Spinal cord (tissue), 10 donors: ENCODE results near the gene MGMT. TPM values are rescaled to one million over a fixed set of nuclear protein-coding genes. Genes with fewer than 3 reads are reported as not detected.

Experiments used
- DNase-seq, 6 donors: peaks; one replicate each; pipeline versions ENCODE4 v3.0.0 to v3.0.0-alpha.2; 2013 to 2015; ENCODE audit warnings: low spot score in 6 of 6, low read depth in 4 of 6
- H3K27ac ChIP-seq: one replicate; pipeline ENCODE4 v1.5.1; 2013; ENCODE audit warnings: low read depth, low read length, control low read depth
- H3K27me3 ChIP-seq: one replicate; pipeline ENCODE4 v1.6.1; 2013; ENCODE audit warnings: low read length; ENCODE audit not compliant: control insufficient read depth, insufficient read depth
- H3K36me3 ChIP-seq: one replicate; pipeline ENCODE4 v1.6.1; 2013; ENCODE audit warnings: low read length; ENCODE audit not compliant: control insufficient read depth, insufficient read depth
- H3K4me1 ChIP-seq: one replicate; pipeline ENCODE4 v1.6.1; 2013; ENCODE audit warnings: low read length; ENCODE audit not compliant: control insufficient read depth, insufficient read depth
- H3K4me3 ChIP-seq: one replicate; pipeline ENCODE4 v1.5.1; 2013; ENCODE audit warnings: low read depth, low read length, control low read depth
- H3K9me3 ChIP-seq: one replicate; pipeline ENCODE4 v1.6.1; 2013; ENCODE audit warnings: low read length; ENCODE audit not compliant: control insufficient read depth, insufficient read depth
- WGBS: methylation state at CpG from one replicate; pipeline ENCODE4 v1.1.5; 2013; ENCODE audit warnings: missing lambda C conversion rate; ENCODE audit not compliant: insufficient coverage; 5-methylcytosine and 5-hydroxymethylcytosine counted together
- polyA plus RNA-seq, 2 donors: library from polyadenylated mRNA; unstranded; fragments of 120-200 nt; gene quantifications; one replicate each; pipeline ENCODE4 v1.2.1, GENCODE V29; 2013; ENCODE audit not compliant: insufficient read length in 2 of 2
- total RNA-seq, 2 donors: library from RNA; depleted of rRNA in 1 of 2; stranded (reverse); fragments of 120-200 nt in 1 of 2; fragments of >200 nt in 1 of 2; gene quantifications; one replicate each; pipeline versions ENCODE4 v1.2.3 to v1.2.4, GENCODE V29; 2013 to 2014
- donor health status: healthy.

Gene MGMT
- total and polyA plus RNA-seq, 4 donors: 10.4 to 31.9 (median 13.7) TPM

GRCh38 chr10:129544205-129545202 is 77.5 kb downstream of the MGMT start:
- Histone ChIP-seq H3K27ac (no peak overlapping the region), H3K9me3 (no peaks in the 10 kb centered on the region), H3K36me3 (no peaks in the 10 kb centered on the region)

DNA sequence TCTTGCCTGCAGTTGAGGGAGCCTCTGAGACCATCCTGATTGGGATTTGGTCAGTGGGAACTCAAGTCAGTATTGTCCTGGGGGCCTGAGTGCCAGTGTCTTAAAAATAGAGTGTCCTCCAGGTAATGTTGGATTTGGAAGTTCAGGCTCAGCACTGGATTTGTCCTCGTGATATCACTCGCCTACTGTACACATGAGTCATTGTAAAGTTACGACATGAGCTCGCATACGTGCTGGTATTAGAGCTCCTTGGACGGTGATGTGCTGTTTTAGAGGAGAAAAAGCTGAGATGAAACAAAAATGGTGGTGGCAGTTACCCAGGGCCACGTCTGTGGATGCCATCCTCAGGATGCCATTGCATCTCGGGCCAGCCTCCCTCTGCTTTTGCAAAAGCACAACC is 78.2 kb downstream of the MGMT start:
- Histone ChIP-seq H3K4me1 (peaks cover 11% of the 10 kb centered on the region), H3K27ac (no peak overlapping the region), H3K4me3 (no peak overlapping the region), H3K27me3 (no peaks in the 10 kb centered on the region), H3K9me3 (no peaks in the 10 kb centered on the region), H3K36me3 (no peaks in the 10 kb centered on the region)
- no peak for DNase-seq
- 93% methylated on average over 5 of the region's 8 CpGs for WGBS

More at GRCh38 chr10:129544205-129545202, 77.5 kb downstream of the MGMT start:
- DNase-seq: no peak
- Histone ChIP-seq H3K4me3 (no peak overlapping the region), H3K4me1 (peaks cover 11% of the 10 kb centered on the region), H3K27me3 (no peaks in the 10 kb centered on the region)
- 93% methylated on average over 21 of the region's 23 CpGs for WGBS

DNA sequence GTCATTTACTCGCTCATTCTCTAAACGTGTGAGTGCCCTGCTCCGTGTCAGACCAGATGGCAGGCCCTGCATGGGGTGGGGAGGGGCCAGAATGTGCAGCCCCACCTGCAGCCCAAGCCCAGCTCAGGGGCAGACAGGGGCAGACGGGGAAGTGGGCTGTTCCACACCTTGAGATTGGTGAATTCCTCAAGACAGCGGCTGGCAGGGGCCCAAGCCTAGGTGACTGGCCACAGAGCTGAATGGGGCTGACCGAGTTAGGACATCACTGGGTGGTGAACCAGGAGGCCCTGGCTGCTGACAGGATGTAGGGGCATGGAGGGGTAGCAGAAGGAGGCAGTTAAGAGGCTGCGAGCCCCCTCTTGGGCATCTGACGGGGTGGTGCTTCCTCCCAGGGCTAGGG is 79.1 kb downstream of the MGMT start:
- no peak for DNase-seq
- WGBS: 77% methylated on average over 8 of the region's 8 CpGs
- Histone ChIP-seq H3K27ac (no peak overlapping the region), H3K27me3 (no peaks in the 10 kb centered on the region), H3K9me3 (no peaks in the 10 kb centered on the region), H3K4me1 (peaks cover 11% of the 10 kb centered on the region), H3K4me3 (no peak overlapping the region), H3K36me3 (no peaks in the 10 kb centered on the region)

DNA sequence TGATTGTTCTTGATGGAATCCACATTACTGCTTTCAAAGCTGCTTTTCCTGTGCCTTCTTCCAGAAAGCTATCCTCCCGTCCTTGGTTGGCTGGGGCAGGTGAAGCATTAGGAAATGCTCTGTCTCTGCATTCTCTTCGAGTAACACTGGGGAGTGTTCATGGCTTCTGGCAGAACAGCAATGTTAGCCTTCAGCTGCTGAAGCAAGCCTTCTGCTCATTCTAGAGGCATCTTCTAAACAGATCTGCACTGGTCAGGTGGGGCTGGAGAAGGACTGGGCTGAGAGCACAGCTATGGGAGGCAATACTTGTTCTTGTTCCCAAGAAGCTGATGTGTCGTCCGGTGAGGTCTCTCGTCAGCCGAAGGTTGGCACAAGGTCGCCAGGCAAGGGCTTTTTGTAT is 80.6 kb downstream of the MGMT start:
- Histone ChIP-seq H3K27ac (no peak overlapping the region), H3K4me3 (no peak overlapping the region), H3K36me3 (peaks cover 3% of the 10 kb centered on the region), H3K4me1 (peaks cover 5% of the 10 kb centered on the region), H3K27me3 (no peaks in the 10 kb centered on the region), H3K9me3 (no peaks in the 10 kb centered on the region)
- DNase-seq: no peak
- WGBS: 89% methylated on average over 3 of the region's 7 CpGs

- Histone ChIP-seq H3K9me3 (no peaks in the 10 kb centered on the region), H3K4me3 (no peak overlapping the region), H3K36me3 (peaks cover 3% of the 10 kb centered on the region), H3K27me3 (no peaks in the 10 kb centered on the region), H3K4me1 (peaks cover 5% of the 10 kb centered on the region), H3K27ac (no peak overlapping the region)
- WGBS: 81% methylated on average over 10 of the region's 10 CpGs
- no peak for DNase-seq
Measured at GRCh38 chr10:129548600-129548999, 81.6 kb downstream of the MGMT start.

GRCh38 chr10:129550076-129550475 is 83.0 kb downstream of the MGMT start:
- H3K9me3 ChIP-seq: no peaks in the 10 kb centered on the region
- no peak overlapping the region for H3K4me3 ChIP-seq
- H3K27ac ChIP-seq: no peak overlapping the region
- 89% methylated on average over 12 of the region's 16 CpGs for WGBS
- peaks cover 3% of the 10 kb centered on the region for H3K36me3 ChIP-seq
- H3K4me1 ChIP-seq: peaks cover 5% of the 10 kb centered on the region
- H3K27me3 ChIP-seq: no peaks in the 10 kb centered on the region
- no peak for DNase-seq

DNA sequence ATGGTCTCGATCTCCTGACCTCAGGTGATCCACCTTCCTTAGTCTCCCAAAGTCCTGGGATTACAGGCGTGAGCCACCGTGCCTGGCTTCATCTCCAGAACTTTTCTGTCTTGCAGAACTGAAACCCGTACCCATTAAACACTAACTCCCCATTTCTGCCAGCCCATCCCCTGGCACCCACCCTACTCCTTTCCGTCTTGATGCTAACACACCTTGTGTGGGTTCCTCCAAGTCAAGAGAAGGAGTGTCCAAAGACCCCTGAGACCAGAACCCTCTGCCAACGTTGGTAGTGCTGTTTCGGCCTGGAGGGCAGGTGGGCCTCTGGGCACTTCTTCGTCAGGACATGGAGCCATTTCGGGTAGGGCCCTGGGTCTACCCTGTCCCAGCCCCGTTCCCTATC is 83.6 kb downstream of the MGMT start:
- no peak for DNase-seq
- Histone ChIP-seq H3K36me3 (peaks cover 3% of the 10 kb centered on the region), H3K4me3 (no peak overlapping the region), H3K27ac (no peak overlapping the region), H3K27me3 (no peaks in the 10 kb centered on the region), H3K9me3 (no peaks in the 10 kb centered on the region), H3K4me1 (peaks cover 5% of the 10 kb centered on the region)
- WGBS: 98% methylated on average over 10 of the region's 10 CpGs

DNA sequence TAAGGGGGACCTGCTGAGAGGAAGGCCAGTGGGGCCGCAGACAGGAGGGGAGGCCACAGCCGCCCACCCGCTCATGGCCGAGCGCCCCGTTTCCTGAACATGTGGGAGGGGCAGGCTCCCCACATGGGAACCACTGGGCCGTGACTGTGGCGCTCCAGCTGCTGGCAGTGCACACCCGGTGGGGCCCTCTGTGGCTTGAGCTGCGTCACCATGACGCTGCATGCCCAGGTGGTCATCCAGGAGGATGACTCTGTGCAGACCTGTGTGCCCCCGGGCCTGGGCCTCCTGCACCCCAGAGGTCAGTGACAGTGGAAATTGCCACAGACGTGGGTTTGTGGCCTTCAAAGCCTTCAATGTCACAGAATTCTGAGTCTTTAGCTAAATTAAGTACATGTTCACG is 85.1 kb downstream of the MGMT start:
- Histone ChIP-seq H3K27me3 (no peaks in the 10 kb centered on the region), H3K4me3 (no peak overlapping the region), H3K4me1 (peaks cover 5% of the 10 kb centered on the region), H3K9me3 (no peaks in the 10 kb centered on the region), H3K36me3 (peaks cover 3% of the 10 kb centered on the region), H3K27ac (no peak overlapping the region)
- no peak for DNase-seq
- 94% methylated on average over 13 of the region's 14 CpGs for WGBS

DNA sequence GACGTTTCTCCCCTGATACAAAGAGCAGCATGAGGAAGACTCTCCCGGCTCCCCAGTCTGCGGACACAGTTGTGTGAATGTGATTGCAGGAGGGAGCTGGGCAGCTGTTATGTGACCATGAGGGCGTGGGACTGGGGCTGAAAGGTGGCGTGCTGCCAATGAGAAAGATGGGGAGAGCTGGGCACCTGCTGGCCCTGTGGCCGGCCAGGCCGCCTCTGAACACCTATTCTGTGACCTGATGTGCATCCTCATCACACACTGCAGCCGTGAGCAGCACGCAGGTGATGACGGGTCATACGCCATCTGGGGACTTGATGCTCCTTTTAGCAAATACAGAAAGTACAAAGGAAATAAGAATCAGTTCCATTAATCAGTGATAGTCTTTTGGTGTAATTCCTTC is 86.9 kb downstream of the MGMT start:
- H3K9me3 ChIP-seq: no peaks in the 10 kb centered on the region
- no peak overlapping the region for H3K4me3 ChIP-seq
- DNase-seq: no peak
- 82% methylated on average over 5 of the region's 11 CpGs for WGBS
- peaks cover 3% of the 10 kb centered on the region for H3K36me3 ChIP-seq
- no peaks in the 10 kb centered on the region for H3K4me1 ChIP-seq
- no peak overlapping the region for H3K27ac ChIP-seq
- no peaks in the 10 kb centered on the region for H3K27me3 ChIP-seq

GRCh38 chr10:129556316-129556715 is 89.3 kb downstream of the MGMT start:
- WGBS: 96% methylated on average over 12 of the region's 18 CpGs

More at GRCh38 chr10:129556316-129556715, 89.3 kb downstream of the MGMT start:
- H3K27me3 ChIP-seq: no peaks in the 10 kb centered on the region
- H3K4me3 ChIP-seq: no peak overlapping the region
- no peak overlapping the region for H3K27ac ChIP-seq
- peaks cover 3% of the 10 kb centered on the region for H3K36me3 ChIP-seq
- DNase-seq: no peak
- no peaks in the 10 kb centered on the region for H3K9me3 ChIP-seq
- no peaks in the 10 kb centered on the region for H3K4me1 ChIP-seq
